Measurements from ENCODE around the gene RBBP8NL. TPM values are rescaled to one million over a fixed set of nuclear protein-coding genes. Genes with fewer than 3 reads are reported as not detected.

RBBP8NL gene
- total and polyA plus RNA-seq, 2 donors (not counting 3 experiments of a cell fraction or from before 2014, with no cell fraction given), result not detected

DNA sequence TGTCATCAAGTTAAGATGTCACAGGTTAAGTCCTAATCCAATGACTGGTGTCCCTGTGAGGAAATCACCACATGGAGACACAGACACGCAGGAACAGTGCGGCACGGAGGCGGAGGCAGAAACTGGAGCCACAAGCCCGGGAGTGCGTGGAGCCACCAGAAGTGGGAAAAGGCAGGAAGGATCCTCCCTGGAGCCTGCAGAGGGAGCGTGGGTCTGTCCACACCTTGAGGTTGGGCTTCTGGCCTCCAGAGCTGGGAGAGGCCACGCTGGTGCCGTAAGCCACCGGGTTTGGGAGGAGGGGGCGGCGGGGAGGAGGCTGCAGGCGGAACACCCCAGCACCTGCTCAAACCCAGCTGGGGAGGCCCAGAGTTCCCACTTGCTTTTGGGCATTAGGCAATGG is 24.0 kb downstream of the RBBP8NL start:
- ChIA-PET CTCF (interaction anchor here (1.0 kb wide), 1 partner anchor 102 kb away, joined by 4 read pairs; no protein-coding TSS in a partner anchor), POLR2A (no interaction called here)
- peaks cover 0 to 1% of the 10 kb centered on the region in 2 experiments for H3K36me3 ChIP-seq (ENCODE audit: control insufficient read depth in 2 of 2, extremely low read depth in 1 of 2, insufficient read depth in 2 of 2, low read length in 2 of 2)
- peaks cover 7% of the 10 kb centered on the region for H3K79me2 ChIP-seq (ENCODE audit: control insufficient read depth, insufficient read depth, low read length)
- H3K4me2 ChIP-seq (ENCODE audit: insufficient read depth, low read length), result no peak overlapping the region
- no peak overlapping the region for H2AFZ ChIP-seq (ENCODE audit: low read depth, low read length)
- TF ChIP-seq CTCF (IDR thresholded peaks at IDR 0.05; ENCODE audit: extremely low read depth in 1 of 2, insufficient read depth in 1 of 2, low read depth in 1 of 2, low read length in 2 of 2), result no peak
- TF ChIP-seq EZH2 (IDR thresholded peaks at IDR 0.05; ENCODE audit: borderline replicate concordance, low read depth, low read length, severe bottlenecking), result no peak
- TF ChIP-seq POLR2AphosphoS5 (IDR thresholded peaks at IDR 0.05; ENCODE audit: insufficient read depth, low read depth, low read length), result no peak
- BruUV-seq (replicated peaks), result no TSS peak
- intact Hi-C loops (cut with micrococcal nuclease) (no loop called here), dilution Hi-C loops (cut with MboI; ENCODE audit: extremely low pct_ligation_motif_present, low sequenced_read_pairs) (no loop called here)
- peaks cover 11% of the 10 kb centered on the region for H3K4me1 ChIP-seq (ENCODE audit: control insufficient read depth, extremely low read depth, insufficient read depth, low read length)
- H4K20me1 ChIP-seq (replicated peaks; ENCODE audit: control insufficient read depth, extremely low read depth, insufficient read depth, low read length), result no peaks in the 10 kb centered on the region
- no peaks in the 10 kb centered on the region for H3K27me3 ChIP-seq (ENCODE audit: control insufficient read depth in 2 of 2, insufficient read depth in 2 of 2, low read length in 2 of 2)
- H3K9me3 ChIP-seq (replicated peaks; ENCODE audit: control insufficient read depth, insufficient read depth, low read length), result no peaks in the 10 kb centered on the region
- DNase-seq (ENCODE audit: low read depth, low spot score), result no peak
- FAIRE-seq, result no peak
- H3K27ac ChIP-seq (ENCODE audit: insufficient read depth, low read depth, low read length), result no peak overlapping the region
- H3K9ac ChIP-seq (replicated peaks; ENCODE audit: extremely low read depth, insufficient read depth, low read length), result no peak overlapping the region
- H3K4me3 ChIP-seq (replicated peaks in 1 of 3; ENCODE audit: insufficient read depth in 1 of 3, low read depth in 1 of 3, low read length in 3 of 3), result no peak overlapping the region
- H3K9me1 ChIP-seq (replicated peaks; ENCODE audit: control insufficient read depth, extremely low read depth, insufficient read depth, low read length), result no peaks in the 10 kb centered on the region

DNA sequence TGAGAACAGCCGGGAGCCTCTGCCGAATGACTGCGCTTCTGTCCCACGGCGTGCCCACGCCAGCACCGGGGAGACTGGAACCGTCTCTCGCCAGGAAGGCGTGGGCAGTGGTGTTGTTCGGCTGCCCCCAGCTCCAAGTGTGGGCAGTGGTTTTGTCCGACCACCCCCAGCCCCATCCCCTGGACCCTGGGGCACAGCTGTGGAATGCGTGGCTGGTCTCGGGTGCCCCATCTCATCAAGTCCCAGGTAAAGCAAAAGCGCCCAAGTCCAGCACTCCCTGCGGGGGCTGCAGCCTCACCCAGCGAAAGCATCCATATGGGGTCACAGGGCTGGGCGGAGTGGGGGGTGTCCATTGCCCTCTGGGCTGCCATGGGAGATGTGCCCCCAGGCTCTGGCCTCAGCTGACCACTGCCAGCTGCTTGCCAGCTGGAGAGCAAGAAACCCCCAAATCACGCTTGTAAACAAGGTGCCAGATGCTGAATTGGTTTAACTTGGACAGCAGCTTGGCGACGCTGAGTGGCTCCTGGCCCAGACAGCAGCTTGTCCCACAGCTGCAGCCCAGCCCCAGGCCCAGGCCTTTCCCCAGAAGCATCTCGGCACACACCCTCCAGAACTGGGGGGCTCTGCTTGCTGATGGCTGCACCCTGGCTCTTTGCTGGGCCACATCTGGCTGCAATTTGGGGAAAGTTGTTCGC is 24.7 kb downstream of the RBBP8NL start:
- H3K9ac ChIP-seq (replicated peaks; ENCODE audit: extremely low read depth, insufficient read depth, low read length), result no peak overlapping the region
- POLR2A ChIA-PET, result no interaction called here
- dilution Hi-C loops (cut with MboI; ENCODE audit: extremely low pct_ligation_motif_present, low sequenced_read_pairs), result no loop called here
- peaks cover 0 to 1% of the 10 kb centered on the region in 2 experiments for H3K36me3 ChIP-seq (ENCODE audit: control insufficient read depth in 2 of 2, extremely low read depth in 1 of 2, insufficient read depth in 2 of 2, low read length in 2 of 2)
- H2AFZ ChIP-seq (ENCODE audit: low read depth, low read length), result no peak overlapping the region
- no peaks in the 10 kb centered on the region for H4K20me1 ChIP-seq (replicated peaks; ENCODE audit: control insufficient read depth, extremely low read depth, insufficient read depth, low read length)
- H3K27ac ChIP-seq (ENCODE audit: insufficient read depth, low read depth, low read length), result no peak overlapping the region
- H3K4me1 ChIP-seq (ENCODE audit: control insufficient read depth, extremely low read depth, insufficient read depth, low read length), result peaks cover 11% of the 10 kb centered on the region
- H3K4me3 ChIP-seq (replicated peaks in 1 of 3; ENCODE audit: insufficient read depth in 1 of 3, low read depth in 1 of 3, low read length in 3 of 3), result no peak overlapping the region
- intact Hi-C loops (cut with micrococcal nuclease), result no loop called here
- peaks cover 7% of the 10 kb centered on the region for H3K79me2 ChIP-seq (ENCODE audit: control insufficient read depth, insufficient read depth, low read length)
- TF ChIP-seq FOS (IDR thresholded peaks at IDR 0.05; ENCODE audit: borderline replicate concordance, insufficient read depth, low read length), result no peak
- no peak for TF ChIP-seq POLR2A (IDR thresholded peaks at IDR 0.05; ENCODE audit: low read depth, low read length)
- TF ChIP-seq MAX (IDR thresholded peaks at IDR 0.05; ENCODE audit: insufficient read depth, insufficient read length), result no peak
- TF ChIP-seq JUN (IDR thresholded peaks at IDR 0.05; ENCODE audit: borderline replicate concordance, insufficient read depth, insufficient read length, low read depth), result no peak
- no peak for TF ChIP-seq CTCF (IDR thresholded peaks at IDR 0.05; ENCODE audit: extremely low read depth in 1 of 2, insufficient read depth in 1 of 2, low read depth in 1 of 2, low read length in 2 of 2)
- TF ChIP-seq EZH2 (IDR thresholded peaks at IDR 0.05; ENCODE audit: borderline replicate concordance, low read depth, low read length, severe bottlenecking), result no peak
- TF ChIP-seq MYC (IDR thresholded peaks at IDR 0.05; ENCODE audit: low read depth, low read length), result no peak
- TF ChIP-seq GATA2 (IDR thresholded peaks at IDR 0.05; ENCODE audit: insufficient read depth, insufficient read length, low read depth, low read length), result no peak
- no peak for TF ChIP-seq POLR2AphosphoS5 (IDR thresholded peaks at IDR 0.05; ENCODE audit: insufficient read depth, low read depth, low read length)
- no peaks in the 10 kb centered on the region for H3K27me3 ChIP-seq (ENCODE audit: control insufficient read depth in 2 of 2, insufficient read depth in 2 of 2, low read length in 2 of 2)
- no peaks in the 10 kb centered on the region for H3K9me3 ChIP-seq (replicated peaks; ENCODE audit: control insufficient read depth, insufficient read depth, low read length)
- FAIRE-seq (no peak), DNase-seq (ENCODE audit: low read depth, low spot score) (no peak)
- no peak overlapping the region for H3K4me2 ChIP-seq (ENCODE audit: insufficient read depth, low read length)
- no peaks in the 10 kb centered on the region for H3K9me1 ChIP-seq (replicated peaks; ENCODE audit: control insufficient read depth, extremely low read depth, insufficient read depth, low read length)
- no TSS peak for BruUV-seq (replicated peaks)
- CTCF ChIA-PET, result no interaction called here
